Endothelial cell of umbilical vein (primary cell): ENCODE measurements around the gene PSKH1. TPM values are rescaled to one million over a fixed set of nuclear protein-coding genes. Genes with fewer than 3 reads are reported as not detected.

ENCODE experiments used
- BruUV-seq: library from RNA; stranded (reverse); fragments of 400-500 nt; replicated peaks from 2 replicates; lab custom pipeline; 2021; lab: Mats Ljungman, UMichigan
- CTCF ChIA-PET: fragments of 300-600, 350-600 bp; sonication (Branson Sonifier 250); formaldehyde crosslinking; loops from one replicate; lab custom pipeline; 2021; ENCODE audit warnings: antibody characterized with exemption, inconsistent platforms; lab: Charles Lee
- POLR2A ChIA-PET: fragments of 300-600, 350-600 bp; sonication (Branson Sonifier 250); formaldehyde crosslinking; loops from one replicate; lab custom pipeline; 2021; ENCODE audit warnings: antibody characterized with exemption, inconsistent platforms; lab: Charles Lee
- DNase-seq: peaks from one replicate; pipeline ENCODE4 v3.0.0-alpha.2; 2011; ENCODE audit warnings: low read depth, low spot score
- FAIRE-seq: peaks from 2 replicates; lab custom pipeline; 2011; peaks lifted over from hg19 to GRCh38; lab: Jason Lieb, UNC
- H2AFZ ChIP-seq: 2 replicates; pipeline ENCODE4 v1.6.0; 2012; ENCODE audit warnings: low read depth, low read length, control low read depth, inconsistent platforms
- H3K27ac ChIP-seq: 2 replicates; pipeline ENCODE4 v1.5.1; 2011; ENCODE audit warnings: low read depth, mild to moderate bottlenecking, control low read depth, low read length, moderate library complexity; ENCODE audit not compliant: insufficient read depth
- H3K27me3 ChIP-seq, 2 experiments: 2 replicates each; pipeline versions ENCODE4 v1.6.0 to v1.6.1; 2011; ENCODE audit warnings: low read length in 2 of 2, mixed read lengths in 1 of 2; ENCODE audit not compliant: control insufficient read depth in 2 of 2, insufficient read depth in 2 of 2
- H3K36me3 ChIP-seq, 2 experiments: 2 replicates in 1 of 2; 3 replicates in 1 of 2; pipeline ENCODE4 v1.5.1; 2011; ENCODE audit warnings: low read length in 2 of 2, mild to moderate bottlenecking in 1 of 2, moderate library complexity in 1 of 2; ENCODE audit not compliant: control insufficient read depth in 2 of 2, insufficient read depth in 2 of 2; ENCODE audit errors: extremely low read depth in 1 of 2
- H3K4me1 ChIP-seq: 3 replicates; pipeline ENCODE4 v1.5.1; 2011; ENCODE audit warnings: mild to moderate bottlenecking, low read length; ENCODE audit not compliant: control insufficient read depth, insufficient read depth; ENCODE audit errors: extremely low read depth
- H3K4me2 ChIP-seq: 2 replicates; pipeline ENCODE4 v1.6.1; 2011; ENCODE audit warnings: low read length, control low read depth, mixed read lengths; ENCODE audit not compliant: insufficient read depth
- H3K4me3 ChIP-seq, 3 experiments: fragments of 200-600 bp in 1 of 3; sonication (generic), shearing (Covaris generic) in 1 of 3; replicated peaks in 1 of 3; 2 replicates each; pipeline ENCODE4 v1.5.1; 2011 to 2016; ENCODE audit warnings: control low read depth in 3 of 3, low read length in 3 of 3, mild to moderate bottlenecking in 2 of 3, inconsistent platforms in 1 of 3, low read depth in 1 of 3, moderate library complexity in 1 of 3; ENCODE audit not compliant: insufficient read depth in 1 of 3
- H3K79me2 ChIP-seq: 2 replicates; pipeline ENCODE4 v1.6.0; 2012; ENCODE audit warnings: low read length, inconsistent platforms; ENCODE audit not compliant: control insufficient read depth, insufficient read depth
- H3K9ac ChIP-seq: replicated peaks from 2 replicates; pipeline ENCODE3; 2011; ENCODE audit warnings: low read length, control low read depth; ENCODE audit not compliant: insufficient read depth; ENCODE audit errors: extremely low read depth
- H3K9me1 ChIP-seq: replicated peaks from 3 replicates; pipeline ENCODE4 v1.6.0; 2011; ENCODE audit warnings: mild to moderate bottlenecking, low read length; ENCODE audit not compliant: control insufficient read depth, insufficient read depth; ENCODE audit errors: extremely low read depth
- H3K9me3 ChIP-seq: replicated peaks from 2 replicates; pipeline ENCODE4 v1.5.1; 2012; ENCODE audit warnings: low read length, inconsistent platforms; ENCODE audit not compliant: control insufficient read depth, insufficient read depth
- H4K20me1 ChIP-seq: replicated peaks from 2 replicates; pipeline ENCODE3; 2011; ENCODE audit warnings: mild to moderate bottlenecking, low read length; ENCODE audit not compliant: control insufficient read depth, insufficient read depth; ENCODE audit errors: extremely low read depth
- CTCF ChIP-seq, 2 donors: IDR thresholded peaks; 1 replicate in 1 of 2; 2 replicates in 1 of 2; pipeline ENCODE4 v1.5.1; 2011; ENCODE audit warnings: low read length in 2 of 2, mild to moderate bottlenecking in 2 of 2, moderate library complexity in 2 of 2, control low read depth in 1 of 2, inconsistent platforms in 1 of 2, low read depth in 1 of 2; ENCODE audit not compliant: insufficient read depth in 1 of 2; ENCODE audit errors: extremely low read depth in 1 of 2
- EZH2 ChIP-seq: IDR thresholded peaks from 2 replicates; pipeline ENCODE4 v1.6.1; 2012; ENCODE audit warnings: borderline replicate concordance, low read depth, mild to moderate bottlenecking, moderate library complexity, low read length, inconsistent platforms; ENCODE audit not compliant: severe bottlenecking
- FOS ChIP-seq: IDR thresholded peaks from 2 replicates; pipeline ENCODE4 v1.6.1; 2011; ENCODE audit warnings: mild to moderate bottlenecking, low read length, moderate library complexity, borderline replicate concordance; ENCODE audit not compliant: insufficient read depth
- GATA2 ChIP-seq: IDR thresholded peaks from 2 replicates; pipeline ENCODE4 v1.7.0; 2011; ENCODE audit warnings: low read depth, mild to moderate bottlenecking, moderate library complexity, mixed read lengths, low read length; ENCODE audit not compliant: insufficient read length, insufficient read depth
- JUN ChIP-seq: IDR thresholded peaks from 2 replicates; pipeline ENCODE4 v1.6.1; 2011; ENCODE audit warnings: borderline replicate concordance, low read depth; ENCODE audit not compliant: insufficient read length, insufficient read depth
- MYC ChIP-seq: IDR thresholded peaks from one replicate; pipeline ENCODE4 v1.6.1; 2011; ENCODE audit warnings: mild to moderate bottlenecking, low read depth, low read length
- POLR2A ChIP-seq: IDR thresholded peaks from 2 replicates; pipeline ENCODE4 v1.6.1; 2012; ENCODE audit warnings: low read depth, mild to moderate bottlenecking, control low read depth, low read length
- POLR2AphosphoS5 ChIP-seq: IDR thresholded peaks from 2 replicates; pipeline ENCODE4 v1.6.1; 2012; ENCODE audit warnings: low read depth, mild to moderate bottlenecking, control low read depth, low read length, moderate library complexity; ENCODE audit not compliant: insufficient read depth
- dilution Hi-C: fragments of 300-500 bp; cut with MboI; formaldehyde crosslinking; loops from one replicate; pipeline ENCODE4 v1.15.0; 2019; ENCODE audit warnings: low sequenced_read_pairs; ENCODE audit not compliant: extremely low pct_ligation_motif_present
- intact Hi-C: fragments of 100-400 bp; cut with micrococcal nuclease; formaldehyde crosslinking; loops from one replicate; pipeline ENCODE4 v1.10.0; 2022
- polyA plus RNA-seq, 4 experiments: library from polyadenylated mRNA; depleted of rRNA in 3 of 4; stranded (reverse) in 3 of 4; unstranded in 1 of 4; fragments of >200 nt; gene quantifications; 2 replicates each; pipeline versions ENCODE4 v1.2.1 to v1.2.3, GENCODE V29; 2011 to 2012; ENCODE audit warnings: missing spikeins in 1 of 4
- total RNA-seq: library from RNA; stranded (reverse); gene quantifications from 2 replicates; pipeline ENCODE4 v1.2.3, GENCODE V29; 2021
- TF ChIP-seq, protein P1 (sequence below): IDR thresholded peaks from 2 replicates; pipeline ENCODE4 v1.6.1; 2011; ENCODE audit not compliant: insufficient read depth, insufficient read length

Gene PSKH1
- total and polyA plus RNA-seq, 2 donors (not counting 3 experiments of a cell fraction or from before 2014, with no cell fraction given) = 25.9 to 42.6 TPM

GRCh38 chr16:67954421-67955196 lies 61.6 kb downstream of the PSKH1 start:
- CTCF ChIA-PET = no interaction called here
- dilution Hi-C loops = no loop called here
- no peak for TF ChIP-seq JUN
- no peak for TF ChIP-seq EZH2
- TF ChIP-seq, protein P1, sequence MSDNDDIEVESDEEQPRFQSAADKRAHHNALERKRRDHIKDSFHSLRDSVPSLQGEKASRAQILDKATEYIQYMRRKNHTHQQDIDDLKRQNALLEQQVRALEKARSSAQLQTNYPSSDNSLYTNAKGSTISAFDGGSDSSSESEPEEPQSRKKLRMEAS = no peak
- no peak for TF ChIP-seq MYC
- TF ChIP-seq GATA2 = no peak
- Histone ChIP-seq H2AFZ (no peak overlapping the region), H3K4me1 (no peaks in the 10 kb centered on the region), H4K20me1 (no peaks in the 10 kb centered on the region), H3K9me1 (no peaks in the 10 kb centered on the region), H3K9ac (no peak overlapping the region), H3K4me3 (no peak overlapping the region), H3K4me2 (no peak overlapping the region), H3K36me3 (peaks cover 13 to 58% of the 10 kb centered on the region in 2 experiments), H3K27ac (no peak overlapping the region), H3K27me3 (no peaks in the 10 kb centered on the region), H3K9me3 (no peaks in the 10 kb centered on the region), H3K79me2 (no peaks in the 10 kb centered on the region)
- POLR2A ChIA-PET = no interaction called here
- no TSS peak for BruUV-seq
- DNase-seq (no peak), FAIRE-seq (no peak)
- intact Hi-C loops = no loop called here

GRCh38 chr16:67957622-67958021 lies 64.6 kb downstream of the PSKH1 start:
- dilution Hi-C loops (no loop called here), intact Hi-C loops (no loop called here)
- Histone ChIP-seq H4K20me1 (no peaks in the 10 kb centered on the region), H3K9me3 (no peaks in the 10 kb centered on the region), H3K4me3 (no peak overlapping the region), H3K4me1 (no peaks in the 10 kb centered on the region), H3K79me2 (peaks cover 2% of the 10 kb centered on the region), H3K27me3 (no peaks in the 10 kb centered on the region), H3K9me1 (no peaks in the 10 kb centered on the region), H3K9ac (no peak overlapping the region), H3K36me3 (peaks cover 17 to 61% of the 10 kb centered on the region in 2 experiments), H3K27ac (no peak overlapping the region), H3K4me2 (no peak overlapping the region), H2AFZ (no peak overlapping the region)
- TF ChIP-seq JUN (no peak), POLR2AphosphoS5 (no peak), EZH2 (no peak), GATA2 (no peak), FOS (no peak), CTCF (IDR thresholded peaks at IDR 0.05; ENCODE audit: extremely low read depth in 1 of 2, insufficient read depth in 1 of 2, low read depth in 1 of 2, low read length in 2 of 2) (no peak), MYC (no peak), POLR2A (no peak)
- TF ChIP-seq, protein P1 = no peak
- POLR2A ChIA-PET = interaction anchor here (0.7 kb wide), 1 partner anchor 223 kb away, joined by 4 read pairs; no protein-coding TSS in a partner anchor
- FAIRE-seq (no peak), DNase-seq (no peak)
- CTCF ChIA-PET = no interaction called here
- no TSS peak for BruUV-seq
